Body of pancreas (tissue), 4 donors: ENCODE measurements around the gene ADK.

Source experiments
- CTCF ChIP-seq, 7 experiments: fragments of 450-650 bp in 4 of 7; fragments of 200-600 bp in 3 of 7; sonication (generic) in 3 of 7; IDR thresholded peaks; one replicate each; pipeline ENCODE4 v1.5.1; 2016 to 2019; ENCODE audit warnings: antibody characterized with exemption in 7 of 7
- POLR2A ChIP-seq, 3 donors: fragments of 450-650 bp; IDR thresholded peaks; one replicate each; pipeline ENCODE4 v1.6.1; 2016; ENCODE audit warnings: antibody characterized with exemption in 3 of 3, mild to moderate bottlenecking in 2 of 3

GRCh38 chr10:74530981-74531380, 380.0 kb downstream of the ADK start:
- TF ChIP-seq POLR2A (IDR thresholded peaks at IDR 0.05), result no peak
- no peak for TF ChIP-seq CTCF (IDR thresholded peaks at IDR 0.05)
